Activated naive CD4-positive, alpha-beta T cell treated with anti-CD3 and anti-CD28 coated beads, Interleukin-2, amount 10 ng/mL, durations not matched to agents 5 hours and 36 hours (primary cell): ENCODE results near the gene GGT1. TPM values are rescaled to one million over a fixed set of nuclear protein-coding genes. Genes with fewer than 3 reads are reported as not detected.

Experiments used
- total RNA-seq, 2 experiments: library from RNA; stranded (reverse); gene quantifications; one replicate each; pipeline ENCODE4 v1.2.3, GENCODE V29; 2021

GGT1 gene
- 10 to 100 TPM; 30.8 to 32.7 TPM for total RNA-seq

GRCh38 chr22:24602847-24603769 lies at the start of gene GGT1:
TSS of gene GGT1 (plus strand) at chr22:24603193. CDS start at chr22:24611082, 7,889 bp downstream.

DNA sequence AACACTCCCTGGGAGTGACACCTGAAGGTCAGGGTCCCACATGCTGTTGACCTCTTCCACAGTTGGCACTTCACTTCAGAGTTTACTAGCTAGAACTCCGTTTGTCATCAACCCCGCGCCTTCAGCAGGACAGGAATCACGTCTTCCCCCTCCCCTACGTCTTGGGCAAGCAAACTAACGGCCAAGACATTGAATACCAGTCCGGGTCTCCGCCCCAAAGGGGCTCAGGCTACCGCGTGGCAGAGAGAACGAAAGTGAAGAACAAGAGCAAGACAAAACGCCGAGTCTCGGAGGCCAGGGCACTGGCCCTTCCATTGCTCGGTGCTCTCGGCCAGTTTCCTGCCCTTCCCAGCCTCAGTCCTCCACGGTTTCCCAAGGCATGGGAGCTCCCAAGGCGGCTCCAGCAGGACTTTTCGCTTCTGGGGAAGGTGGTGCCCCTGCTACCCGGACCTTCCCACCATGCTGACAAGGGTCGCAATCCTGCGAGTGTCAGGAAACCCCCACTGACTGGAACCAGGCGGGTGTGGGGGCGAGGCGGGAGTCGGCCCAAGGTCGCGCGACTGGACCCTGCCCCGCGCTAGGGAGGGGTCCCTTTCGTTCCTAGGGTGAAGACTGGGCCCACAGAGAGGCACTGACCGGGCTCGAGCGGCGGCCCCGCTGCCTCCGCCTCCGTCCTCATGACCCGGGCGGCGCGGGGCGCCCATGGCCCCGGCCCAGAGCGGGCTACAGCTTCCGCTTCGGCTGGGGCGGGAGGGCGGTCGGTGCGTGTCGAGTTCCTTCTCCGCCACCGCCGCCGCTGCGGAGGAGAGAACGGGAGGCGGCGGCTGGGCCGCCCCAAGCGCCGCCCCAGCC lies 48.5 kb upstream of the GGT1 start, which contains the start of gene GUCD1:
Gene GUCD1 (minus strand): TSS at position 826 of the 852 bp plus-strand sequence. CDS start 147 bp downstream, at position 679.

DNA sequence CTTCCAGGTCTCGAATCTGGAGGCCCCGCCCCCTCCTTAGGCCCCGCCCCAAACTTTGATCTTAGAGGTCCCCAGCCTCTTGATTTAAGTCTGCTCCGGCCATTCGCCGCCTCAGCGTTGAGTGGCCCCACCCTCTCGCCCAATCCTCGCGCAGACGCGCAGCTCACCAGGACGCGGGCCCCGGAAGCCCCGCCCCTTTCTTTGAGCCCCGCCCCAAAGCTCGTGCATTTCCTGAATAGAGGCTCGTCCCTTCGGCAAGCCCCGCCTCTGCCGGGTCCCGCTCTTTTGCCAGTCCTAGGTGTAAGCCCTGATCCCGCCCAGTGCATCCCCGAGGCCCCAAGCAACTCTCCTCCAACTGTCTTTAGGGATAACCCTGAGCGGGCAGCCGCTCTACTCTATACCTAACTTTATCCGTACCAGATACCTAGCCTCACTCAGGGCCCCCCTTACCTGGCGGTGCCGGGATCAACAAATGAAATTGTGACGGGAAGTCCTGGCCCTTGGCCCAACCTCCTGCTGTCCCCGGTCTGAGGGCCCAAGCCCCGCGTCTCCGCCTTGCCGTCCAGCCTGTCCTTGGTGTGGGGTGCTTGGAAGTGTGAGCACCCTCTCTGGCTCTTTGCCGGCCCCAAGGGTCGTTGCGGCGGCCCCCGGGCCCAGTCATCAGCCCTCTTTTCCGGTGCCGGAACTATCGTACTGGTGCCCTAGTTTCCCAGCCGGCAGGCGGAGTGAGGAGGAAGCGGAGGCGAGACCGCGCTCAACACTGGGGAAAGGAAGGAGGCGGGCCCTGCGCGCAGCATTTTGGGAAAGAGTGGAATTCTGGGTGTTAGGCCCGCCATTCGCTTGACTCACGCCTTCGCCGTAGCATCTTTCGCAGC lies 47.6 kb upstream of the GGT1 start, which contains the start of gene SNRPD3:
Gene SNRPD3 (plus strand): TSS at position 835 of the 875 bp plus-strand sequence. CDS start 1,676 bp downstream, outside the sequence.

GRCh38 chr22:24592851-24593558 lies 10.0 kb upstream of the GGT1 start, which contains the start of gene LRRC75B:
TSS of gene LRRC75B (minus strand) at chr22:24593073. CDS start at chr22:24593039, 34 bp downstream.

Other genes with a start within 250 kb of the GGT1 start
- 10 to 100 TPM; 31.8 to 36.5 TPM for gene ADORA2A, start 175.6 kb upstream of the GGT1 start, total RNA-seq
- under 1 TPM; 0.53 to 0.83 TPM for gene UPB1, start 107.9 kb upstream of the GGT1 start, total RNA-seq
- 100 to 1,000 TPM; 108 to 110 TPM for gene GUCD1, start 48.1 kb upstream of the GGT1 start, total RNA-seq
- 10 to 100 TPM; 86.7 to 93.1 TPM for gene SNRPD3, start 47.2 kb upstream of the GGT1 start, total RNA-seq
- under 1 TPM; 0.98 to 0.99 TPM for gene LRRC75B, start 10.1 kb upstream of the GGT1 start, total RNA-seq
- not detected for gene PIWIL3, start 171.5 kb downstream of the GGT1 start, total RNA-seq
- gene SGSM1, start 203.0 kb downstream of the GGT1 start, total RNA-seq, result under 1 TPM; 0.10 to 0.12 TPM